GM23338 (cell line): ENCODE data around the gene SYNPO2. TPM values are rescaled to one million over a fixed set of nuclear protein-coding genes. Genes with fewer than 3 reads are reported as not detected.

Experiments used
- ATAC-seq: fragments of 200-7000 bp; cut with Tn5 transposase; 3 replicates; pipeline ENCODE4 v1.9.1; 2020
- DNase-seq: peaks from one replicate; pipeline ENCODE4 v3.0.0-alpha.2; 2015; ENCODE audit warnings: low spot score
- H2AFZ ChIP-seq: fragments of 200-600 bp; sonication (generic); 2 replicates; pipeline ENCODE4 v1.8.0; 2016; ENCODE audit warnings: antibody characterized with exemption, mild to moderate bottlenecking, moderate library complexity
- H3F3A ChIP-seq: fragments of 200-600 bp; sonication (generic); replicated peaks from 2 replicates; pipeline ENCODE4 v1.8.0; 2017; ENCODE audit warnings: antibody characterized with exemption, mixed run types, low read depth
- H3K27ac ChIP-seq: fragments of 200-600 bp; sonication (generic); 2 replicates; pipeline ENCODE4 v1.6.1; 2016; ENCODE audit warnings: low read depth
- H3K27me3 ChIP-seq: fragments of 200-600 bp; sonication (generic); 2 replicates; pipeline ENCODE4 v1.8.0; 2016; ENCODE audit warnings: mild to moderate bottlenecking, mixed run types, moderate library complexity; ENCODE audit not compliant: insufficient read depth
- H3K36me3 ChIP-seq: fragments of 200-600 bp; sonication (generic); 2 replicates; pipeline ENCODE4 v1.8.0; 2016; ENCODE audit warnings: mild to moderate bottlenecking; ENCODE audit not compliant: insufficient read depth
- H3K4me1 ChIP-seq: fragments of 200-600 bp; sonication (generic); 2 replicates; pipeline ENCODE4 v1.8.0; 2016; ENCODE audit warnings: mild to moderate bottlenecking, moderate library complexity; ENCODE audit not compliant: insufficient read depth
- H3K4me2 ChIP-seq: fragments of 200-600 bp; sonication (generic); 2 replicates; pipeline ENCODE4 v1.7.1; 2017; ENCODE audit warnings: mixed run types
- H3K4me3 ChIP-seq: fragments of 200-600 bp; sonication (generic); 2 replicates; pipeline ENCODE4 v1.6.1; 2016; ENCODE audit warnings: mixed run types
- H3K79me2 ChIP-seq: fragments of 200-600 bp; sonication (generic); replicated peaks from 2 replicates; pipeline ENCODE4 v1.8.0; 2017; ENCODE audit warnings: mild to moderate bottlenecking; ENCODE audit not compliant: insufficient read depth
- H3K9me2 ChIP-seq: fragments of 200-600 bp; sonication (generic); 2 replicates; pipeline ENCODE4 v1.8.0; 2017; ENCODE audit not compliant: insufficient read depth
- H4K20me1 ChIP-seq: fragments of 200-600 bp; sonication (generic); replicated peaks from 2 replicates; pipeline ENCODE4 v1.8.0; 2017; ENCODE audit warnings: mild to moderate bottlenecking; ENCODE audit not compliant: insufficient read depth
- H3K27ac Mint-ChIP-seq: 2 replicates; pipeline ENCODE4 v1.8.0; 2020; ENCODE audit warnings: inconsistent platforms, mild to moderate bottlenecking, moderate library complexity, mixed read lengths
- H3K27me3 Mint-ChIP-seq: 3 replicates; pipeline ENCODE4 v1.8.0; 2022; ENCODE audit warnings: low read depth, mild to moderate bottlenecking, moderate library complexity, mixed read lengths, inconsistent platforms; ENCODE audit not compliant: insufficient read depth, poor library complexity
- H3K36me3 Mint-ChIP-seq: 3 replicates; pipeline ENCODE4 v1.8.0; 2021; ENCODE audit warnings: low read depth, mild to moderate bottlenecking, inconsistent platforms, moderate library complexity, mixed read lengths
- H3K4me1 Mint-ChIP-seq: 3 replicates; pipeline ENCODE4 v1.8.0; 2020; ENCODE audit warnings: mild to moderate bottlenecking, inconsistent platforms, mixed read lengths
- H3K4me3 Mint-ChIP-seq: 3 replicates; pipeline ENCODE4 v1.8.0; 2021; ENCODE audit warnings: moderate library complexity, mild to moderate bottlenecking, inconsistent platforms, mixed read lengths
- H3K9me3 Mint-ChIP-seq: 3 replicates; pipeline ENCODE4 v1.8.0; 2020; ENCODE audit warnings: moderate library complexity, mild to moderate bottlenecking, inconsistent platforms, mixed read lengths
- ETS1 ChIP-seq: IDR thresholded peaks from 2 replicates; pipeline ENCODE4 v1.6.1; 2016; ENCODE audit warnings: antibody characterized with exemption
- EZH2 ChIP-seq: fragments of 200-600 bp; sonication (generic); IDR thresholded peaks from one replicate; pipeline ENCODE4 v1.8.0; 2017; ENCODE audit warnings: antibody characterized with exemption, mild to moderate bottlenecking, low read depth; ENCODE audit not compliant: unreplicated experiment
- EZH2phosphoT487 ChIP-seq: fragments of 200-600 bp; sonication (generic); IDR thresholded peaks from one replicate; pipeline ENCODE4 v1.8.1; 2018; ENCODE audit warnings: antibody characterized with exemption; ENCODE audit not compliant: unreplicated experiment
- NANOG ChIP-seq: IDR thresholded peaks from 2 replicates; pipeline ENCODE4 v1.6.1; 2016; ENCODE audit warnings: antibody characterized with exemption, borderline replicate concordance
- POLR2AphosphoS5 ChIP-seq: IDR thresholded peaks from 2 replicates; pipeline ENCODE4 v1.6.1; 2016; ENCODE audit warnings: antibody characterized with exemption, low read depth
- STAT1 ChIP-seq: IDR thresholded peaks from one replicate; pipeline ENCODE4 v1.6.1; 2016; ENCODE audit warnings: antibody characterized with exemption; ENCODE audit not compliant: unreplicated experiment
- ZNF114 ChIP-seq: fragments of 250-450 bp; sonication (Bioruptor Pico); IDR thresholded peaks from 2 replicates; pipeline ENCODE4 v1.5.0; 2020; ENCODE audit warnings: mild to moderate bottlenecking, moderate library complexity
- ZNF331 ChIP-seq: fragments of 250-450 bp; sonication (Bioruptor Pico); IDR thresholded peaks from 2 replicates; pipeline ENCODE4 v1.5.0; 2020; ENCODE audit warnings: low read depth, mild to moderate bottlenecking, moderate library complexity
- ZNF462 ChIP-seq: fragments of 250-450 bp; sonication (Bioruptor Pico); IDR thresholded peaks from 2 replicates; pipeline ENCODE4 v1.5.0; 2020; ENCODE audit warnings: mild to moderate bottlenecking, moderate library complexity
- polyA plus RNA-seq: library from polyadenylated mRNA; unstranded; fragments of >200 nt; fragmentation: Nextera tagmentation; extraction: Ambion mirVana; gene quantifications from 2 replicates; pipeline ENCODE4 v1.2.1, GENCODE V29; 2016
- total RNA-seq: library from RNA; depleted of rRNA; stranded (reverse); fragments of >200 nt; shearing (Covaris generic); gene quantifications from 2 replicates; pipeline ENCODE4 v1.2.3, GENCODE V29; 2014
- TF ChIP-seq, protein P1 (sequence below): IDR thresholded peaks from one replicate; pipeline ENCODE4 v1.6.1; 2018; ENCODE audit warnings: antibody characterized with exemption; ENCODE audit not compliant: unreplicated experiment

SYNPO2 gene
- total and polyA plus RNA-seq, 2 experiments from 2014 or later, result 2.1 to 3.4 TPM

DNA sequence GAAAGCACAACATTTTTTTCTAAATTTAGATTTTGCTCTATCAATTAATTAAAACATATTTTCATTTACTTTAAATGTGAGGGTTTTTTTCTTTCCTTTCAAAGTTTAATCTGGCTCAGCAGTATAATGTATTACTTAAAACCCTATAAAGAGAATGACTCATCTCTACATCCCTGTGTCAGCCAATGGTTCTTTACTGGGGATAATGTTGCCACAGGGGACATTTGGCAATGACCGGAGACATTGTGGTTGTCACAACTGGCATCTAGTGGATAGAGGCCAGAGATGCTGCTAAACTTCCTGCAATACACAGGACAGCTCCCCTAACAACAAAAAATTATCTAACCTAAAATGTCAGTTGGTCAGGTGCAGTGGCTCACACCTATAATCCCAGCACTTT, 53.8 kb downstream of the SYNPO2 start (continued):
- TF ChIP-seq ZNF462 (CRISPR knock-in tag) (no peak), NANOG (no peak), STAT1 (no peak), ZNF114 (CRISPR knock-in tag) (no peak), EZH2 (no peak), EZH2phosphoT487 (no peak), ETS1 (no peak), POLR2AphosphoS5 (no peak), ZNF331 (CRISPR knock-in tag) (no peak)

- Mint-ChIP-seq H3K36me3 (no peaks in the 10 kb centered on the region), H3K27me3 (peaks cover 2% of the 10 kb centered on the region), H3K27ac (no peak overlapping the region), H3K9me3 (no peaks in the 10 kb centered on the region), H3K4me3 (no peak overlapping the region), H3K4me1 (peaks cover 32% of the 10 kb centered on the region)
- ATAC-seq (no peak), DNase-seq (no peak)
- no peaks in the 10 kb centered on the region for H3K27me3 ChIP-seq
- no peak overlapping the region for H3K4me3 ChIP-seq
- H4K20me1 ChIP-seq, result no peaks in the 10 kb centered on the region
- TF ChIP-seq ZNF114 (CRISPR knock-in tag), result no peak
- TF ChIP-seq, protein P1, sequence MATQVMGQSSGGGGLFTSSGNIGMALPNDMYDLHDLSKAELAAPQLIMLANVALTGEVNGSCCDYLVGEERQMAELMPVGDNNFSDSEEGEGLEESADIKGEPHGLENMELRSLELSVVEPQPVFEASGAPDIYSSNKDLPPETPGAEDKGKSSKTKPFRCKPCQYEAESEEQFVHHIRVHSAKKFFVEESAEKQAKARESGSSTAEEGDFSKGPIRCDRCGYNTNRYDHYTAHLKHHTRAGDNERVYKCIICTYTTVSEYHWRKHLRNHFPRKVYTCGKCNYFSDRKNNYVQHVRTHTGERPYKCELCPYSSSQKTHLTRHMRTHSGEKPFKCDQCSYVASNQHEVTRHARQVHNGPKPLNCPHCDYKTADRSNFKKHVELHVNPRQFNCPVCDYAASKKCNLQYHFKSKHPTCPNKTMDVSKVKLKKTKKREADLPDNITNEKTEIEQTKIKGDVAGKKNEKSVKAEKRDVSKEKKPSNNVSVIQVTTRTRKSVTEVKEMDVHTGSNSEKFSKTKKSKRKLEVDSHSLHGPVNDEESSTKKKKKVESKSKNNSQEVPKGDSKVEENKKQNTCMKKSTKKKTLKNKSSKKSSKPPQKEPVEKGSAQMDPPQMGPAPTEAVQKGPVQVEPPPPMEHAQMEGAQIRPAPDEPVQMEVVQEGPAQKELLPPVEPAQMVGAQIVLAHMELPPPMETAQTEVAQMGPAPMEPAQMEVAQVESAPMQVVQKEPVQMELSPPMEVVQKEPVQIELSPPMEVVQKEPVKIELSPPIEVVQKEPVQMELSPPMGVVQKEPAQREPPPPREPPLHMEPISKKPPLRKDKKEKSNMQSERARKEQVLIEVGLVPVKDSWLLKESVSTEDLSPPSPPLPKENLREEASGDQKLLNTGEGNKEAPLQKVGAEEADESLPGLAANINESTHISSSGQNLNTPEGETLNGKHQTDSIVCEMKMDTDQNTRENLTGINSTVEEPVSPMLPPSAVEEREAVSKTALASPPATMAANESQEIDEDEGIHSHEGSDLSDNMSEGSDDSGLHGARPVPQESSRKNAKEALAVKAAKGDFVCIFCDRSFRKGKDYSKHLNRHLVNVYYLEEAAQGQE, result no peak
- H3K9me2 ChIP-seq, result no peaks in the 10 kb centered on the region
- H3K79me2 ChIP-seq, result no peaks in the 10 kb centered on the region
- H3F3A ChIP-seq, result no peaks in the 10 kb centered on the region
- no peaks in the 10 kb centered on the region for H3K36me3 ChIP-seq
- H2AFZ ChIP-seq, result no peak overlapping the region
- H3K4me1 ChIP-seq, result peaks cover 16% of the 10 kb centered on the region
- no peak overlapping the region for H3K4me2 ChIP-seq
- H3K27ac ChIP-seq, result 0 out of 2 replicates have a peak overlapping the region, but pooled peaks have one; percentile 28
These were observed 58.4 kb downstream of the SYNPO2 start for GRCh38 chr4:118947095-118947494.
